Neural cell (in vitro differentiated cells): ENCODE measurements around the gene COG1. TPM values are rescaled to one million over a fixed set of nuclear protein-coding genes. Genes with fewer than 3 reads are reported as not detected.

Experiments
- H2AFZ ChIP-seq: fragments of 200-600, 300-800 bp; sonication (generic), shearing (Covaris generic); 2 replicates; pipeline ENCODE4 v1.6.0; 2014; ENCODE audit warnings: low read depth, mild to moderate bottlenecking, antibody characterized with exemption, low read length, moderate library complexity
- H3F3A ChIP-seq: fragments of 200-600 bp; shearing (Covaris generic); 2 replicates; pipeline ENCODE4 v1.6.1; 2016; ENCODE audit warnings: mild to moderate bottlenecking, moderate library complexity, mixed read lengths, antibody characterized with exemption, low read length; ENCODE audit not compliant: insufficient read depth, poor library complexity, severe bottlenecking
- H3K27ac ChIP-seq: fragments of 200-600, 300-800 bp; sonication (generic), shearing (Covaris generic); 2 replicates; pipeline ENCODE4 v1.5.1; 2014; ENCODE audit warnings: mild to moderate bottlenecking, low read length, moderate library complexity
- H3K27me3 ChIP-seq: fragments of 300-800, 200-600 bp; sonication (generic), shearing (Covaris generic); 2 replicates; pipeline ENCODE4 v1.6.0; 2014; ENCODE audit warnings: mild to moderate bottlenecking, low read depth, low read length, moderate library complexity; ENCODE audit not compliant: insufficient read depth
- H3K36me3 ChIP-seq: fragments of 300-800, 200-600 bp; sonication (generic), shearing (Covaris generic); 2 replicates; pipeline ENCODE4 v1.5.1; 2014; ENCODE audit warnings: mild to moderate bottlenecking, antibody characterized with exemption, low read length, moderate library complexity; ENCODE audit not compliant: insufficient read depth
- H3K4me2 ChIP-seq: fragments of 300-800, 200-600 bp; sonication (generic), shearing (Covaris generic); 2 replicates; pipeline ENCODE4 v1.6.0; 2014; ENCODE audit warnings: mild to moderate bottlenecking, low read length
- H3K4me3 ChIP-seq: fragments of 300-800, 200-600 bp; sonication (generic), shearing (Covaris generic); 2 replicates; pipeline ENCODE4 v1.5.1; 2014; ENCODE audit warnings: mild to moderate bottlenecking, low read length, moderate library complexity
- H3K79me2 ChIP-seq: fragments of 200-600 bp; shearing (Covaris generic); replicated peaks from 2 replicates; pipeline ENCODE4 v1.6.0; 2014; ENCODE audit warnings: mild to moderate bottlenecking, low read length, moderate library complexity; ENCODE audit not compliant: insufficient read depth
- H3K9ac ChIP-seq: fragments of 300-800, 200-600 bp; sonication (generic), shearing (Covaris generic); 2 replicates; pipeline ENCODE4 v1.6.1; 2016; ENCODE audit warnings: mild to moderate bottlenecking, low read length, mixed read lengths
- H3K9me2 ChIP-seq: fragments of 200-600 bp; shearing (Covaris generic); 2 replicates; pipeline ENCODE4 v1.6.1; 2016; ENCODE audit warnings: mild to moderate bottlenecking, low read length, mixed read lengths; ENCODE audit not compliant: insufficient read depth
- H3K9me3 ChIP-seq: fragments of 200-600, 300-800 bp; sonication (generic), shearing (Covaris generic); 2 replicates; pipeline ENCODE4 v1.6.1; 2016; ENCODE audit warnings: mild to moderate bottlenecking, mixed run types, low read length, moderate library complexity, mixed read lengths
- H4K20me1 ChIP-seq: fragments of 200-600 bp; shearing (Covaris generic); 2 replicates; pipeline ENCODE4 v1.6.1; 2016; ENCODE audit warnings: mild to moderate bottlenecking, mixed run types; ENCODE audit not compliant: insufficient read depth
- CTCF ChIP-seq: fragments of 450-650 bp; IDR thresholded peaks from 2 replicates; pipeline ENCODE4 v1.5.1; 2014; ENCODE audit warnings: antibody characterized with exemption, mild to moderate bottlenecking, moderate library complexity; ENCODE audit not compliant: poor library complexity, severe bottlenecking
- EP300 ChIP-seq: fragments of 450-650 bp; conservative IDR thresholded peaks from 2 replicates; pipeline ENCODE4 v1.6.1; 2014; ENCODE audit warnings: antibody characterized with exemption, mild to moderate bottlenecking, moderate library complexity; ENCODE audit not compliant: poor library complexity, severe bottlenecking
- EZH2 ChIP-seq: fragments of 200-600, 300-800 bp; shearing (Covaris generic), sonication (generic); IDR thresholded peaks from 2 replicates; pipeline ENCODE4 v1.6.1; 2014; ENCODE audit warnings: antibody characterized with exemption, low read length, borderline replicate concordance, mild to moderate bottlenecking; ENCODE audit not compliant: insufficient read depth, poor library complexity, severe bottlenecking
- MXI1 ChIP-seq: fragments of 450-650 bp; conservative IDR thresholded peaks from 2 replicates; pipeline ENCODE4 v1.6.1; 2014; ENCODE audit warnings: antibody characterized with exemption, mild to moderate bottlenecking; ENCODE audit not compliant: poor library complexity, severe bottlenecking
- POLR2AphosphoS5 ChIP-seq: IDR thresholded peaks from 2 replicates; pipeline ENCODE4 v1.6.1; 2012
- RAD21 ChIP-seq: fragments of 450-650 bp; conservative IDR thresholded peaks from 2 replicates; pipeline ENCODE4 v1.6.1; 2014; ENCODE audit warnings: antibody characterized with exemption, mild to moderate bottlenecking, moderate library complexity
- REST ChIP-seq: IDR thresholded peaks from 2 replicates; pipeline ENCODE4 v1.6.1; 2012; ENCODE audit warnings: borderline replicate concordance
- SMC3 ChIP-seq: fragments of 450-650 bp; conservative IDR thresholded peaks from 2 replicates; pipeline ENCODE4 v1.6.1; 2014; ENCODE audit warnings: antibody characterized with exemption, mild to moderate bottlenecking, moderate library complexity; ENCODE audit not compliant: poor library complexity
- TAF1 ChIP-seq: IDR thresholded peaks from 2 replicates; pipeline ENCODE4 v1.6.1; 2012; ENCODE audit warnings: low read depth
- polyA plus RNA-seq: library from polyadenylated mRNA; depleted of rRNA; stranded (reverse); fragments of >200 nt; gene quantifications from 2 replicates; pipeline ENCODE4 v1.2.3, GENCODE V29; 2014

COG1 gene
- polyA plus RNA-seq, 1 donor from 2014 or later = 23.5 TPM

- TF ChIP-seq TAF1 (no peak), EZH2 (no peak), EP300 (no peak), SMC3 (no peak), CTCF (no peak), POLR2AphosphoS5 (no peak), MXI1 (no peak), RAD21 (no peak), REST (no peak)
- Histone ChIP-seq H3K4me2 (no peak overlapping the region), H3K4me3 (no peak overlapping the region), H3K79me2 (no peaks in the 10 kb centered on the region), H3K27me3 (no peaks in the 10 kb centered on the region), H3F3A (peaks cover 3% of the 10 kb centered on the region), H4K20me1 (no peaks in the 10 kb centered on the region), H3K9me2 (no peaks in the 10 kb centered on the region), H2AFZ (no peak overlapping the region), H3K9ac (no peak overlapping the region), H3K36me3 (no peaks in the 10 kb centered on the region), H3K27ac (no peak overlapping the region), H3K9me3 (no peaks in the 10 kb centered on the region)
These were observed 5.6 kb upstream of the COG1 start for GRCh38 chr17:73187203-73187769.

GRCh38 chr17:73188011-73188410 is 4.8 kb upstream of the COG1 start:
- H3F3A ChIP-seq = peaks cover 3% of the 10 kb centered on the region
- no peak overlapping the region for H2AFZ ChIP-seq
- no peaks in the 10 kb centered on the region for H3K36me3 ChIP-seq
- no peak overlapping the region for H3K4me3 ChIP-seq
- no peaks in the 10 kb centered on the region for H3K9me3 ChIP-seq
- no peak overlapping the region for H3K4me2 ChIP-seq
- no peak overlapping the region for H3K9ac ChIP-seq
- H3K27ac ChIP-seq = no peak overlapping the region
- H3K79me2 ChIP-seq = no peaks in the 10 kb centered on the region
- no peaks in the 10 kb centered on the region for H4K20me1 ChIP-seq
- no peaks in the 10 kb centered on the region for H3K27me3 ChIP-seq
- H3K9me2 ChIP-seq = no peaks in the 10 kb centered on the region
- no peak for TF ChIP-seq POLR2AphosphoS5
